Measurements from ENCODE around the gene IQCB1. TPM values are rescaled to one million over a fixed set of nuclear protein-coding genes. Genes with fewer than 3 reads are reported as not detected.
A peak's percentile ranks its signal among the peaks of the same experiment; 100 is the strongest.
"Not testable (repeated sequence)": the region's sequence is repeated elsewhere in the genome, so short reads cannot be mapped to it uniquely, and the experiment has no call there.

The IQCB1 gene
- total RNA-seq, 1 donor from 2014 or later = 15.9 TPM

GRCh38 chr3:121809249-121809648 lies 25.6 kb downstream of the IQCB1 start:
- DNase-seq (ENCODE audit: low spot score) = no peak

- no peak for DNase-seq (ENCODE audit: low spot score)
These were observed 31.0 kb downstream of the IQCB1 start for GRCh38 chr3:121803771-121804320.

GRCh38 chr3:121800906-121801305 lies 34.0 kb downstream of the IQCB1 start:
- no peak for DNase-seq (ENCODE audit: low spot score)

GRCh38 chr3:121796970-121797369 lies 37.9 kb downstream of the IQCB1 start:
- no peak for DNase-seq (ENCODE audit: low spot score)

- no peak for DNase-seq (ENCODE audit: low spot score)
These were observed 40.4 kb downstream of the IQCB1 start for GRCh38 chr3:121794264-121794983.

- DNase-seq (ENCODE audit: low spot score) = no peak
These were observed 41.8 kb downstream of the IQCB1 start for GRCh38 chr3:121793078-121793477.

GRCh38 chr3:121786485-121786884 lies 48.4 kb downstream of the IQCB1 start:
- DNase-seq (ENCODE audit: low spot score) = no peak

GRCh38 chr3:121782784-121783183 lies 52.1 kb downstream of the IQCB1 start:
- not testable (repeated sequence) for DNase-seq (ENCODE audit: low spot score)

- no peak for DNase-seq (ENCODE audit: low spot score)
These were observed 53.2 kb downstream of the IQCB1 start for GRCh38 chr3:121781611-121782010.

- DNase-seq (ENCODE audit: low spot score) = not testable (repeated sequence)
These were observed 59.8 kb downstream of the IQCB1 start for GRCh38 chr3:121775095-121775494.

- no peak for DNase-seq (ENCODE audit: low spot score)
These were observed 65.6 kb downstream of the IQCB1 start for GRCh38 chr3:121769246-121769645.

GRCh38 chr3:121768452-121768851 lies 66.4 kb downstream of the IQCB1 start:
- no peak for DNase-seq (ENCODE audit: low spot score)

GRCh38 chr3:121759541-121760202 lies 75.2 kb downstream of the IQCB1 start:
- no peak for DNase-seq (ENCODE audit: low spot score)

- DNase-seq (ENCODE audit: low spot score) = no peak
These were observed 76.0 kb downstream of the IQCB1 start for GRCh38 chr3:121758727-121759450.

- no peak for DNase-seq (ENCODE audit: low spot score)
These were observed 76.9 kb downstream of the IQCB1 start for GRCh38 chr3:121757812-121758545.

- DNase-seq (ENCODE audit: low spot score) = no peak
These were observed 77.6 kb downstream of the IQCB1 start for GRCh38 chr3:121757087-121757811.

GRCh38 chr3:121752772-121753171 lies 82.1 kb downstream of the IQCB1 start:
- DNase-seq (ENCODE audit: low spot score) = no peak

- no peak for DNase-seq (ENCODE audit: low spot score)
These were observed 82.6 kb downstream of the IQCB1 start for GRCh38 chr3:121752261-121752660.

GRCh38 chr3:121750087-121750415 lies 84.8 kb downstream of the IQCB1 start:
- no peak for DNase-seq (ENCODE audit: low spot score)

GRCh38 chr3:121749276-121750086 lies 85.4 kb downstream of the IQCB1 start, which contains the start of gene GOLGB1:
Gene GOLGB1, minus strand, starts transcription at chr3:121749741. Its CDS starts 18,770 bp downstream, at chr3:121730971.
- peak; percentile 98 for DNase-seq (ENCODE audit: low spot score)

All from mucosa of gallbladder (tissue), 1 donor.